GM18507 (cell line): ENCODE results near the gene IQCK.

Experiments
- DNase-seq: peaks from one replicate; pipeline ENCODE4 v3.0.0; 2011; ENCODE audit warnings: low read depth; ENCODE audit not compliant: insufficient read length; ENCODE audit errors: extremely low spot score
- FAIRE-seq: peaks from 2 replicates; lab custom pipeline; 2011; peaks lifted over from hg19 to GRCh38; lab: Jason Lieb, UNC

The IQCK gene

GRCh38 chr16:19751478-19752385 lies 33.7 kb downstream of the IQCK start:
- no peak for FAIRE-seq

GRCh38 chr16:19753815-19754643 lies 36.0 kb downstream of the IQCK start:
- no peak for FAIRE-seq
- no peak for DNase-seq

More at GRCh38 chr16:19751478-19752385, 33.7 kb downstream of the IQCK start:
- DNase-seq = no peak

- FAIRE-seq = no peak
- DNase-seq = no peak
Observed at GRCh38 chr16:19754644-19755036, 36.6 kb downstream of the IQCK start.

- no peak for FAIRE-seq
- DNase-seq = no peak
Observed at GRCh38 chr16:19755268-19755667, 37.2 kb downstream of the IQCK start.

- DNase-seq (no peak), FAIRE-seq (no peak)
Observed at GRCh38 chr16:19757026-19757425, 39.0 kb downstream of the IQCK start.

- FAIRE-seq (no peak), DNase-seq (no peak)
Observed at GRCh38 chr16:19757762-19758595, 39.9 kb downstream of the IQCK start.

GRCh38 chr16:19760356-19761060 lies 42.4 kb downstream of the IQCK start:
- no peak for DNase-seq
- FAIRE-seq = no peak

- FAIRE-seq = no peak
- DNase-seq = no peak
Observed at GRCh38 chr16:19765860-19766553, 47.9 kb downstream of the IQCK start.

- DNase-seq (no peak), FAIRE-seq (no peak)
Observed at GRCh38 chr16:19766554-19766884, 48.4 kb downstream of the IQCK start.

- FAIRE-seq (no peak), DNase-seq (no peak)
Observed at GRCh38 chr16:19766988-19767387, 48.9 kb downstream of the IQCK start.

- no peak for DNase-seq
Observed at GRCh38 chr16:19767497-19767896, 49.4 kb downstream of the IQCK start.

GRCh38 chr16:19769239-19769638 lies 51.2 kb downstream of the IQCK start:
- FAIRE-seq = no peak
- DNase-seq = no peak

More at GRCh38 chr16:19767497-19767896, 49.4 kb downstream of the IQCK start:
- FAIRE-seq = no peak

GRCh38 chr16:19771040-19771439 lies 53.0 kb downstream of the IQCK start:
- no peak for FAIRE-seq

GRCh38 chr16:19771796-19772195 lies 53.7 kb downstream of the IQCK start:
- no peak for FAIRE-seq
- no peak for DNase-seq

More at GRCh38 chr16:19771040-19771439, 53.0 kb downstream of the IQCK start:
- DNase-seq = no peak

- FAIRE-seq (no peak), DNase-seq (no peak)
Observed at GRCh38 chr16:19774024-19774423, 56.0 kb downstream of the IQCK start.

GRCh38 chr16:19776147-19776546 lies 58.1 kb downstream of the IQCK start:
- FAIRE-seq (no peak), DNase-seq (no peak)

GRCh38 chr16:19776565-19776964 lies 58.5 kb downstream of the IQCK start:
- FAIRE-seq (no peak), DNase-seq (no peak)

- DNase-seq (no peak), FAIRE-seq (no peak)
Observed at GRCh38 chr16:19780321-19780720, 62.2 kb downstream of the IQCK start.

- FAIRE-seq = no peak
Observed at GRCh38 chr16:19781226-19781625, 63.2 kb downstream of the IQCK start.

More at GRCh38 chr16:19781226-19781625, 63.2 kb downstream of the IQCK start:
- DNase-seq = no peak
